Neural progenitor cell (in vitro differentiated cells): ENCODE results near the gene RBM10. TPM values are rescaled to one million over a fixed set of nuclear protein-coding genes. Genes with fewer than 3 reads are reported as not detected.

Experiments used
- DNase-seq: peaks from one replicate; pipeline ENCODE4 v3.0.0-alpha.2; 2016; ENCODE audit warnings: low spot score
- H2AFZ ChIP-seq: fragments of 200-600 bp; sonication (generic); replicated peaks from 2 replicates; pipeline ENCODE4 v1.6.1; 2016; ENCODE audit warnings: antibody characterized with exemption
- H3F3A ChIP-seq: fragments of 200-600 bp; sonication (generic); 2 replicates; pipeline ENCODE4 v1.6.1; 2016; ENCODE audit warnings: antibody characterized with exemption, low read depth
- H3K27ac ChIP-seq: fragments of 200-600 bp; sonication (generic); 2 replicates; pipeline ENCODE4 v1.5.1; 2016; ENCODE audit warnings: mild to moderate bottlenecking
- H3K27me3 ChIP-seq: fragments of 200-600 bp; sonication (generic); 2 replicates; pipeline ENCODE4 v1.6.1; 2016; ENCODE audit warnings: mild to moderate bottlenecking, moderate library complexity
- H3K36me3 ChIP-seq: fragments of 200-600 bp; sonication (generic); 2 replicates; pipeline ENCODE4 v1.5.1; 2016
- H3K4me1 ChIP-seq: fragments of 200-600 bp; sonication (generic); 2 replicates; pipeline ENCODE4 v1.6.1; 2016; ENCODE audit warnings: mixed run types
- H3K4me2 ChIP-seq: fragments of 200-600 bp; sonication (generic); 2 replicates; pipeline ENCODE4 v1.6.1; 2016
- H3K4me3 ChIP-seq: fragments of 200-600 bp; sonication (generic); 2 replicates; pipeline ENCODE4 v1.5.1; 2016
- H3K79me2 ChIP-seq: fragments of 200-600 bp; sonication (generic); 2 replicates; pipeline ENCODE4 v1.6.1; 2016; ENCODE audit warnings: low read depth
- H3K9ac ChIP-seq: fragments of 200-600 bp; sonication (generic); 2 replicates; pipeline ENCODE4 v1.6.1; 2016
- H3K9me3 ChIP-seq: fragments of 200-600 bp; sonication (generic); 2 replicates; pipeline ENCODE4 v1.5.1; 2016; ENCODE audit warnings: low read depth
- H4K20me1 ChIP-seq: fragments of 200-600 bp; sonication (generic); 2 replicates; pipeline ENCODE4 v1.6.1; 2016; ENCODE audit warnings: low read depth
- H3K27ac Mint-ChIP-seq: 3 replicates; pipeline ENCODE4 v1.8.0; 2021; ENCODE audit warnings: mixed read lengths
- H3K27me3 Mint-ChIP-seq: 2 replicates; pipeline ENCODE4 v1.8.0; 2022; ENCODE audit warnings: low read depth, mild to moderate bottlenecking, inconsistent platforms, moderate library complexity, mixed read lengths; ENCODE audit not compliant: insufficient read depth
- H3K36me3 Mint-ChIP-seq: 3 replicates; pipeline ENCODE4 v1.8.0; 2021; ENCODE audit warnings: mixed read lengths
- H3K4me1 Mint-ChIP-seq: 3 replicates; pipeline ENCODE4 v1.8.0; 2021; ENCODE audit warnings: mixed read lengths
- H3K4me3 Mint-ChIP-seq: 3 replicates; pipeline ENCODE4 v1.8.0; 2021; ENCODE audit warnings: mild to moderate bottlenecking, moderate library complexity, mixed read lengths
- H3K9me3 Mint-ChIP-seq: 3 replicates; pipeline ENCODE4 v1.8.0; 2020; ENCODE audit warnings: mixed read lengths
- EZH2 ChIP-seq: fragments of 200-600 bp; sonication (generic); IDR thresholded peaks from 2 replicates; pipeline ENCODE4 v1.6.1; 2017; ENCODE audit warnings: antibody characterized with exemption, mild to moderate bottlenecking, moderate library complexity
- EZH2phosphoT487 ChIP-seq: fragments of 200-600 bp; sonication (generic); IDR thresholded peaks from 2 replicates; pipeline ENCODE4 v1.6.1; 2017; ENCODE audit warnings: antibody characterized with exemption
- total RNA-seq: library from RNA; depleted of rRNA; stranded (reverse); fragments of >200 nt; gene quantifications from 2 replicates; pipeline ENCODE4 v1.2.3, GENCODE V29; 2015; ENCODE audit warnings: low replicate concordance
- TF ChIP-seq, protein P1 (sequence below): fragments of 200-600 bp; sonication (generic); IDR thresholded peaks from 2 replicates; pipeline ENCODE4 v1.5.1; 2017; ENCODE audit warnings: antibody characterized with exemption, mild to moderate bottlenecking

The RBM10 gene
- total RNA-seq, 1 donor from 2014 or later: 26.5 TPM

DNA sequence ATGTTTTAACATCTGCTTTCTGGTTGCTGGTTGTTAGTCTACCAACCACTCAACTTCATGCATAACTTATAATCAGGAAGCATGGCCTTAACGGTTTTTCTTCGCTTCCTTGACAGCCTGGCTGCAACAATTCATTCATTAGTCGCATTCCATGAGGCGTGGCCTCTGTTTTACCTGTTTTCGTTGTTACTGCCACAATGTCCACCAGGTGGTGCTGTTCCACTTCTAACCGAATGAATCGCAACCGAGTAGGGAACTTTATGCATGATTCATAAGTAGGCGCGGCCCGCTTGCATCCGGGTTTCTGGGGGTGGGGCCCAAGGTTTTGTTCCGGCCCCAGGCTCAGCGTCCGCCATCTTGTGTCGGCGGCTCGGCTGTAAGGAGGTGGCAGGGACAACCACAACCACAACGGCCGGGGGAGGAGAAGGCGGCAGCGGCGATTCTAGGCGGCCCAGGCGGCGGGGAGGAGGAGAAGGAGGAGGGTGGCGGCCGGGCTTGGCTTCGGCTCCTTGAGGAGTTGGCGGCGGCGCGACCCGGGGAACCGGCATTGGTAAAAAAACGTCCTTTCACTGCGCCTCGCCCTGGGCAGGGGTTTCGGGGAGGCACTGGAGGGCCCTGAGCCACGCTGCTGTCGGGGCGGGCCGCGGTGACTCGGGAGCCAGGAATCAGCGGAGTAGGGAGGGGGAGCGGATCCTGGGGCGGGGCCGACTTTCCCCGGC lies 48.6 kb downstream of the RBM10 start, which contains the start of gene UBA1:
Gene UBA1, plus strand, starts transcription at position 355 of the 719 bp plus-strand sequence. CDS start 4,974 bp downstream, outside the sequence.
- Histone ChIP-seq H3K9me3 (no peaks in the 10 kb centered on the region), H3K36me3 (peaks cover 2% of the 10 kb centered on the region), H3K4me1 (peaks cover 41% of the 10 kb centered on the region), H3K27ac (peak within 1 kb of the TSS; percentile 90), H3K79me2 (peaks cover 50% of the 10 kb centered on the region), H3F3A (peaks cover 16% of the 10 kb centered on the region), H3K27me3 (peaks cover 19% of the 10 kb centered on the region), H2AFZ (peak within 1 kb of the TSS; percentile 72), H3K9ac (peak within 1 kb of the TSS; percentile 99), H3K4me3 (peak within 1 kb of the TSS; percentile 92), H4K20me1 (peaks cover 47% of the 10 kb centered on the region), H3K4me2 (peak within 1 kb of the TSS; percentile 99)
- Mint-ChIP-seq H3K4me3 (peak within 1 kb of the TSS; percentile 99), H3K36me3 (peaks cover 28% of the 10 kb centered on the region), H3K4me1 (peaks cover 57% of the 10 kb centered on the region), H3K27ac (peak within 1 kb of the TSS; percentile 99), H3K27me3 (peaks cover 7% of the 10 kb centered on the region), H3K9me3 (no peaks in the 10 kb centered on the region)
- peak; percentile 99 for DNase-seq
- TF ChIP-seq, protein P1, sequence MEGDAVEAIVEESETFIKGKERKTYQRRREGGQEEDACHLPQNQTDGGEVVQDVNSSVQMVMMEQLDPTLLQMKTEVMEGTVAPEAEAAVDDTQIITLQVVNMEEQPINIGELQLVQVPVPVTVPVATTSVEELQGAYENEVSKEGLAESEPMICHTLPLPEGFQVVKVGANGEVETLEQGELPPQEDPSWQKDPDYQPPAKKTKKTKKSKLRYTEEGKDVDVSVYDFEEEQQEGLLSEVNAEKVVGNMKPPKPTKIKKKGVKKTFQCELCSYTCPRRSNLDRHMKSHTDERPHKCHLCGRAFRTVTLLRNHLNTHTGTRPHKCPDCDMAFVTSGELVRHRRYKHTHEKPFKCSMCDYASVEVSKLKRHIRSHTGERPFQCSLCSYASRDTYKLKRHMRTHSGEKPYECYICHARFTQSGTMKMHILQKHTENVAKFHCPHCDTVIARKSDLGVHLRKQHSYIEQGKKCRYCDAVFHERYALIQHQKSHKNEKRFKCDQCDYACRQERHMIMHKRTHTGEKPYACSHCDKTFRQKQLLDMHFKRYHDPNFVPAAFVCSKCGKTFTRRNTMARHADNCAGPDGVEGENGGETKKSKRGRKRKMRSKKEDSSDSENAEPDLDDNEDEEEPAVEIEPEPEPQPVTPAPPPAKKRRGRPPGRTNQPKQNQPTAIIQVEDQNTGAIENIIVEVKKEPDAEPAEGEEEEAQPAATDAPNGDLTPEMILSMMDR: peak; percentile 91
- TF ChIP-seq EZH2: no peak
- no peak for TF ChIP-seq EZH2phosphoT487

DNA sequence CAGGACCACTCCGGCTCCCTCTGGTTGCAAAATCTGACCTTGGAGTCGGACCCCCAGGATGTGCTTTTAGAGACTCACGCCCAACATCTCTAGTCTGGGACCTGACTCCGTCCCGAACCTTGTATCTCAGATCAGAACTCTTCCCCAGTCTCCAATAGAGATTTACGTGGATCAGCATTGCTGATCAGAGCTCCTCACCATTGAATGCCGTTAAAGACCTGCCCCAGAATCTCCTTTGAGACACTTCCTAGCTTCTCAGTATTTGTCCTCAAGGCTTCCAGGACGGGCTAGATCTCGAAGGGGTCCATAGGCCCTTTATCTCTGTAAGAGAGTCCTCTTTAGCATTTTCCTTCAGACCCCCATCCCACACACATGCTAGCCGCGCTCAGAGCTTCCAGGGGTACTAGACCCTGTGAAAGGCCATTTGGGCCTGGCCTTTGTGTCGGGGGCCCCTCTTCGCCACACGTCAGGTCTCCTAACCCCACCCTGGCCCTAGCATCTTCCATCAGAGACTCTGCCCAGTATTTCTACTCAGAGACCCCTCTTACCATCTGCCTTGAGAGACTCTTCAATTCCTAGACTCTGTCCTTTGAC lies 49.3 kb downstream of the RBM10 start:
- Histone ChIP-seq H3K4me3 (peak overlapping the region; percentile 92), H3K27ac (peak overlapping the region; percentile 90), H2AFZ (peak overlapping the region; percentile 72), H3K27me3 (peaks cover 19% of the 10 kb centered on the region), H3K9me3 (no peaks in the 10 kb centered on the region), H4K20me1 (peaks cover 53% of the 10 kb centered on the region), H3K4me2 (peak overlapping the region; percentile 99), H3K36me3 (peaks cover 7% of the 10 kb centered on the region), H3K79me2 (peaks cover 57% of the 10 kb centered on the region), H3K9ac (peak overlapping the region; percentile 99), H3K4me1 (peaks cover 41% of the 10 kb centered on the region), H3F3A (peaks cover 14% of the 10 kb centered on the region)
- Mint-ChIP-seq H3K4me1 (peaks cover 57% of the 10 kb centered on the region), H3K36me3 (peaks cover 35% of the 10 kb centered on the region), H3K4me3 (peak overlapping the region; percentile 99), H3K27me3 (peaks cover 7% of the 10 kb centered on the region), H3K27ac (peak overlapping the region; percentile 99), H3K9me3 (no peaks in the 10 kb centered on the region)
- TF ChIP-seq EZH2phosphoT487: no peak
- TF ChIP-seq, protein P1: no peak
- no peak for TF ChIP-seq EZH2
- no peak for DNase-seq

DNA sequence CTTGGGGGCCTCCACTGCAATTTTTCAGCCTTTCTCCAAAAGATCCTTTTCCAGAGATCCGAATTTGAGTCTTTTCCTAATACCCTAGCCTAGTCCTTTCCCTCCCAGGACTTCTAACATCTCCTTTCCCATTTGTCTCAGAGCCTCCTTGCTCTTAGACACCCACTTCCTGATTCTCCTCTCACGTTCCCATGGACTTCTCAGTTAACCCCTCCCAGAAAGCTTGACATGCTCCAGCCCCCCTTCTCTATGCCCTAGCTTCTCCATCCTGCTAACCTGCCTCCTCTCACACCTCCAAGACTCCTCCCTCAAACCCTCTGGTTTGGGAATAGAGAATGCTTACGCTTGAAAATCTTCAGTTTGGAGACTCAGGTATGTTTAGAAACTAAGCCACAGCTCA lies 51.1 kb downstream of the RBM10 start:
- no peak for TF ChIP-seq EZH2phosphoT487
- TF ChIP-seq, protein P1: no peak
- TF ChIP-seq EZH2: no peak
- Histone ChIP-seq H3K36me3 (peaks cover 7% of the 10 kb centered on the region), H3K79me2 (peaks cover 73% of the 10 kb centered on the region), H2AFZ (no peak overlapping the region), H3K4me3 (peak overlapping the region; percentile 92), H4K20me1 (peaks cover 70% of the 10 kb centered on the region), H3K9me3 (no peaks in the 10 kb centered on the region), H3K27me3 (peaks cover 16% of the 10 kb centered on the region), H3F3A (peaks cover 10% of the 10 kb centered on the region), H3K27ac (no peak overlapping the region), H3K4me2 (peak overlapping the region; percentile 99), H3K9ac (peak overlapping the region; percentile 1), H3K4me1 (peaks cover 41% of the 10 kb centered on the region)
- Mint-ChIP-seq H3K4me1 (peaks cover 54% of the 10 kb centered on the region), H3K4me3 (peak overlapping the region; percentile 99), H3K27me3 (peaks cover 9% of the 10 kb centered on the region), H3K9me3 (no peaks in the 10 kb centered on the region), H3K36me3 (peaks cover 49% of the 10 kb centered on the region), H3K27ac (peak overlapping the region; percentile 26)
- DNase-seq: no peak
